Heart left ventricle (tissue), 16 donors: Measurements from ENCODE around the gene RNF133. TPM values are rescaled to one million over a fixed set of nuclear protein-coding genes. Genes with fewer than 3 reads are reported as not detected.

ENCODE experiments used
- ATAC-seq, 4 donors: fragments of 200-7000 bp; cut with Tn5 transposase; one replicate each; pipeline ENCODE4 v1.9.1; 2020 to 2022; ENCODE audit warnings: moderate library complexity in 4 of 4, mild to moderate bottlenecking in 3 of 4, moderate number of reproducible peaks in 1 of 4
- DNase-seq, 5 donors: peaks; one replicate each; pipeline ENCODE4 v3.0.0-alpha.2; 2020
- H3K27ac ChIP-seq, 12 donors: fragments of 200-600 bp; sonication (generic) in 4 of 12; one replicate each; pipeline versions ENCODE4 v1.5.0 to v1.8.0; 2016 to 2022; ENCODE audit warnings: mild to moderate bottlenecking in 2 of 12
- H3K27me3 ChIP-seq, 9 donors: fragments of 200-600 bp; sonication (generic) in 2 of 9; one replicate each; pipeline versions ENCODE4 v1.5.1 to v1.8.0; 2016 to 2022; ENCODE audit warnings: mild to moderate bottlenecking in 3 of 9
- H3K36me3 ChIP-seq, 9 donors: fragments of 200-600 bp; sonication (generic) in 2 of 9; one replicate each; pipeline versions ENCODE4 v1.5.0 to v1.8.0; 2018 to 2022; ENCODE audit warnings: mild to moderate bottlenecking in 2 of 9
- H3K4me1 ChIP-seq, 12 donors: fragments of 200-600 bp; sonication (generic) in 4 of 12; one replicate each; pipeline versions ENCODE4 v1.5.0 to v1.8.0; 2016 to 2022; ENCODE audit warnings: mild to moderate bottlenecking in 3 of 12
- H3K4me3 ChIP-seq, 12 donors: fragments of 200-600 bp; sonication (generic) in 4 of 12; one replicate each; pipeline versions ENCODE4 v1.5.0 to v1.8.0; 2017 to 2022; ENCODE audit warnings: mild to moderate bottlenecking in 9 of 12, moderate library complexity in 4 of 12
- H3K9me3 ChIP-seq, 12 donors: fragments of 200-600 bp; sonication (generic) in 4 of 12; one replicate each; pipeline versions ENCODE4 v1.5.0 to v1.8.0; 2016 to 2022; ENCODE audit warnings: mild to moderate bottlenecking in 1 of 12
- POLR2A ChIP-seq, 2 donors: fragments of 450-650 bp; IDR thresholded peaks; one replicate each; pipeline ENCODE4 v1.6.1; 2017; ENCODE audit warnings: antibody characterized with exemption in 2 of 2, mild to moderate bottlenecking in 2 of 2, moderate library complexity in 2 of 2
- WGBS, 4 donors: extraction: QIAGEN DNeasy Blood & Tissue Kit in 2 of 4; methylation state at CpG; one replicate each; pipeline versions ENCODE4 v1.1.5 to v1.1.7; 2013 to 2018; 5-methylcytosine and 5-hydroxymethylcytosine counted together
- intact Hi-C, 10 donors: fragments of 100-400 bp; cut with DNase I; formaldehyde crosslinking; loops; one replicate each; pipeline versions ENCODE4 v1.11.1 to v1.14.2; 2022
- polyA plus RNA-seq, 2 donors: library from polyadenylated mRNA; stranded (reverse); fragments of 200-250 nt; gene quantifications; one replicate each; pipeline ENCODE4 v1.2.3, GENCODE V29; 2013
- total RNA-seq, 9 donors: library from RNA; depleted of rRNA in 2 of 9; stranded (reverse); fragments of >200 nt in 2 of 9; fragmentation: NEBNext Ultra II Directional in 3 of 9; extraction: Animal tissue kit (Norgen Biotek cat#: 25700) in 3 of 9; gene quantifications; one replicate each; pipeline versions ENCODE4 v1.1.0 to v1.2.4, GENCODE V29; 2016 to 2023
- TF ChIP-seq, protein P1 (sequence below), 12 donors: fragments of 200-600 bp; sonication (generic) in 4 of 12; IDR thresholded peaks; one replicate each; pipeline versions ENCODE4 v1.5.0 to v1.8.0; 2018 to 2022; ENCODE audit warnings: antibody characterized with exemption in 12 of 12, mild to moderate bottlenecking in 5 of 12
- donor health status: ischemic (EF 13 %, LVEDD 7.1; RV severe dilation, severe dysfunction).
- donor health status: healthy with polysubstance abuse.
- donor health status: DM: no; HTN: yes; CAD: no.
- donor health status: DM: no; HTN: no; CAD: no.
- donor health status: ischemic (EF 25% LVEDD 6.9; RV normal size, moderate dysfunction).
- donor health status: ischemic (EF 25% LVEDD 5.7; RV mildly dilated, moderate dysfunction).
- donor health status: healthy.
- donor health status: DM: yes; HTN: yes; CAD: no.
- donor health status: ischemic (EF 35%, LVEDD 5.7; RV mildly dilated, moderate dysfunction).
- donor health status: nonischemic (EF 11% LVEDD 7.7; RV severe dilation, severe dysfunction).
- donor health status: DM: yes; HTN: yes; CAD: no.
- donor health status: PGD.
- donor health status: ischemic (EF 29% LVEDD 5.4; RV normal size, mild dysfunction).
- donor health status: nonischemic (EF 23%, LVEDD 6.1; RV moderate dilation, normal function).

Gene RNF133
- total and polyA plus RNA-seq, 11 donors, result 0.06 to 0.69 (median 0.29) TPM; not detected in 4

DNA sequence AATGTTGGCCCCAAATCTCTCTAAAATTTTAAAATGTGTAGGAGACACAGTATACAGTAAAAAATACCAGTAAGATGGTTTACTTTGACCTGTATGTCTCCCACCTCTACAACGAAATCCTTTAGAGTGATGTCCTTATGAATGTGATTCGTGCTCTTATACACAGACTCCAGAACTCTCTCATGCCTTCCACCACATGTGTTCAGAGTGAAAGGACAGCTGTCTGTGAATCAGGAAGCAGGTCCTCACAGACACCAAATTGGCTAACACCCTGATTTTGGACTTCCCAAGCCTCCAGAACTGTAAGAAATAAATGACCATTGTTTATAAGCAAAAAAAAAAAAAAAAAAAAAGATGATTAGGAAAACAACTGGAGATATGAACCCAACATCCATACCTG, 35.2 kb downstream of the RNF133 start:
- 60 to 87% (median 68%) methylated on average over 2 of the region's 2 CpGs for WGBS, 4 donors
- H3K4me3 ChIP-seq, result no peak overlapping the region
- no peak overlapping the region for H3K27ac ChIP-seq
- DNase-seq (no peak), ATAC-seq (peak in 1 of 4 donors; percentile 57)
- no peaks in the 10 kb centered on the region for H3K4me1 ChIP-seq
- no peaks in the 10 kb centered on the region for H3K36me3 ChIP-seq
- no peaks in the 10 kb centered on the region for H3K27me3 ChIP-seq
- no peaks in the 10 kb centered on the region for H3K9me3 ChIP-seq
- TF ChIP-seq, protein P1, sequence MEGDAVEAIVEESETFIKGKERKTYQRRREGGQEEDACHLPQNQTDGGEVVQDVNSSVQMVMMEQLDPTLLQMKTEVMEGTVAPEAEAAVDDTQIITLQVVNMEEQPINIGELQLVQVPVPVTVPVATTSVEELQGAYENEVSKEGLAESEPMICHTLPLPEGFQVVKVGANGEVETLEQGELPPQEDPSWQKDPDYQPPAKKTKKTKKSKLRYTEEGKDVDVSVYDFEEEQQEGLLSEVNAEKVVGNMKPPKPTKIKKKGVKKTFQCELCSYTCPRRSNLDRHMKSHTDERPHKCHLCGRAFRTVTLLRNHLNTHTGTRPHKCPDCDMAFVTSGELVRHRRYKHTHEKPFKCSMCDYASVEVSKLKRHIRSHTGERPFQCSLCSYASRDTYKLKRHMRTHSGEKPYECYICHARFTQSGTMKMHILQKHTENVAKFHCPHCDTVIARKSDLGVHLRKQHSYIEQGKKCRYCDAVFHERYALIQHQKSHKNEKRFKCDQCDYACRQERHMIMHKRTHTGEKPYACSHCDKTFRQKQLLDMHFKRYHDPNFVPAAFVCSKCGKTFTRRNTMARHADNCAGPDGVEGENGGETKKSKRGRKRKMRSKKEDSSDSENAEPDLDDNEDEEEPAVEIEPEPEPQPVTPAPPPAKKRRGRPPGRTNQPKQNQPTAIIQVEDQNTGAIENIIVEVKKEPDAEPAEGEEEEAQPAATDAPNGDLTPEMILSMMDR (IDR thresholded peaks at IDR 0.05), result no peak
- intact Hi-C loops, result no loop called here

DNA sequence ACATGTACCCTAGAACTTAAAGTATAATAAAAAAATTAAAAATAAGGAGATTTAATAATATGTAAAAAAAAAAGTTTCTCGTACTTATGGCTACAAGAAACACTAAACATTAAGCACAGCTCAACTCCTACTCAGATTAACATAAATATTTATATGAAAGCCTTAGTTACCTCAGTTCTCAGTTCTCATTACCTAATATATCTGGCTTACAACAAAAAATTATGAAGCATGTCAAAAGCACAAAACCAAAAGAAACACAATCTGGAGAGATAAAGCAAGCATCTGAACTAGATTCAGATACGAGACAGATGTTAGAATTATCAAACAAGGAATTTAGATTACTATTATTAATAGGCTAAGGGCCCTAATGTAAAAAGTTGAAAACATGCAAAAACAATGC, 40.1 kb downstream of the RNF133 start:
- intact Hi-C loops, result no loop called here
- 66 to 78% (median 71%) methylated on average over 2 of the region's 2 CpGs for WGBS, 4 donors
- TF ChIP-seq, protein P1 (IDR thresholded peaks at IDR 0.05), result no peak
- TF ChIP-seq POLR2A (IDR thresholded peaks at IDR 0.05), result no peak

DNA sequence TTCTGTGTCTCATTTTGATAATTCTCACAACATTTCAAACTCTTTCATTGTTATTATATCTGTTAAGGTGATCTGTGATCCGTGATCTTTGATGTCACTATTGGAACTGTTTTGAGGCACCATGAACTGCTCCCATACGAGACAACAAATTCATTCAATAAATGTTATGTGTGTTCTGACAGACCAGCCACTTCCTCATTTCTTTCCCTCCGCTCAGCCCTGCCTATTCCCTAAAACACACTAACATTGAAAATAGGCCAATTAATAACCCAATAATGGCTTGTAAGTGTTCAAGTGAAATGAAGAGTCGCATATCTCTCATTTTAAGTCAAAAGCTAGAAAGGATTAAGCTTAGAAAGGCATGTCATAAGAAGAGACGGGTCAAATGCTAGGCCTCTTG, 45.2 kb downstream of the RNF133 start:
- ATAC-seq (no peak), DNase-seq (no peak)
- TF ChIP-seq, protein P1 (IDR thresholded peaks at IDR 0.05), result no peak
- no peak for TF ChIP-seq POLR2A (IDR thresholded peaks at IDR 0.05)
- intact Hi-C loops, result no loop called here
- no peaks in the 10 kb centered on the region for H3K9me3 ChIP-seq
- no peaks in the 10 kb centered on the region for H3K27me3 ChIP-seq
- no peaks in the 10 kb centered on the region for H3K36me3 ChIP-seq
- H3K27ac ChIP-seq, result no peak overlapping the region
- WGBS, 4 donors, result 89 to 95% (median 90%) methylated on average over 5 of the region's 5 CpGs
- H3K4me1 ChIP-seq, result peaks cover 0 to 6% (median 0%) of the 10 kb centered on the region in 12 donors
- H3K4me3 ChIP-seq, result no peak overlapping the region

More for the DNA sequence above, 40.1 kb downstream of the RNF133 start:
- no peaks in the 10 kb centered on the region for H3K4me1 ChIP-seq
- H3K9me3 ChIP-seq, result no peaks in the 10 kb centered on the region
- H3K4me3 ChIP-seq, result no peak overlapping the region
- ATAC-seq, result no peak
- no peak for DNase-seq
- H3K27me3 ChIP-seq, result no peaks in the 10 kb centered on the region
- H3K27ac ChIP-seq, result no peak overlapping the region
- no peaks in the 10 kb centered on the region for H3K36me3 ChIP-seq

DNA sequence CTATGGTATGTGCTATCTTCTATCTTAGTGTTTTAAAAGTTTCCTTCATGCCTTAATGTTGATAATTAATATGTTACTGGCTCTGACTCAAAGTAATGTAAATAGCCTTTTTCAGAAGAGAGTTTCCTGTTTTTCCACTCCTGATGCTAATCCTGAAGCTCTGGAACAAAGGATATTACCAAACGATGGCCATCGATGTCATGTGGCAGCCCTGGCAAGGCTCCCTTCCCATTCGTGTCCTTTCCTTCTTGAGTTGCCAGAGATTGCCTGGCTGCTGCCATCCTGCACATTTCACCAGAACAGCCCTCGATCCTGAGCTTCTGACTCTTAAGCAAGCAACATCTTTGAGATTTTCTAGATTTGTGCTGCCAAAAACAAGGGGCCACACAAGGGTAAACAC, 46.0 kb downstream of the RNF133 start:
- intact Hi-C loops, result no loop called here
- no peak for ATAC-seq
- 35 to 51% (median 44%) methylated on average over 4 of the region's 4 CpGs for WGBS, 4 donors

More for the DNA sequence above, 46.0 kb downstream of the RNF133 start:
- no peak overlapping the region for H3K4me3 ChIP-seq
- H3K9me3 ChIP-seq, result no peaks in the 10 kb centered on the region
- no peaks in the 10 kb centered on the region for H3K27me3 ChIP-seq
- DNase-seq, result no peak
- H3K36me3 ChIP-seq, result no peaks in the 10 kb centered on the region
- H3K27ac ChIP-seq, result no peak overlapping the region
- peaks cover 0 to 6% (median 0%) of the 10 kb centered on the region in 12 donors for H3K4me1 ChIP-seq
- no peak for TF ChIP-seq POLR2A (IDR thresholded peaks at IDR 0.05)
- TF ChIP-seq, protein P1 (IDR thresholded peaks at IDR 0.05), result no peak
